GM12878 (cell line): ENCODE measurements around the gene PPME1.

Experiments
- CEBPB ChIP-seq, 2 experiments: fragments of 150-350 bp in 1 of 2; IDR thresholded peaks; 2 replicates each; pipeline ENCODE4 v1.6.1; 2012 to 2014; ENCODE audit warnings: low read depth in 2 of 2, low read length in 2 of 2, borderline replicate concordance in 1 of 2, inconsistent platforms in 1 of 2
- EZH2 ChIP-seq: IDR thresholded peaks from 2 replicates; pipeline ENCODE4 v1.6.1; 2012; ENCODE audit warnings: low read depth, mild to moderate bottlenecking, control low read depth, inconsistent platforms, low read length, borderline replicate concordance; ENCODE audit not compliant: control insufficient read depth
- FOS ChIP-seq: IDR thresholded peaks from 3 replicates; pipeline ENCODE4 v1.6.1; 2011; ENCODE audit warnings: borderline replicate concordance; ENCODE audit not compliant: insufficient read length; ENCODE audit errors: extremely low read depth
- HDAC2 ChIP-seq: fragments of 200-600 bp; sonication (generic); IDR thresholded peaks from 2 replicates; pipeline ENCODE4 v1.6.1; 2017
- JUND ChIP-seq: IDR thresholded peaks from 2 replicates; pipeline ENCODE4 v1.6.1; 2012; ENCODE audit warnings: low read depth, mild to moderate bottlenecking, low read length, improper control_type of control experiment, moderate library complexity
- PKNOX1 ChIP-seq: fragments of 450-650 bp; IDR thresholded peaks from 2 replicates; pipeline ENCODE4 v1.6.1; 2016; ENCODE audit warnings: mild to moderate bottlenecking
- TAF1 ChIP-seq: IDR thresholded peaks from 2 replicates; pipeline ENCODE4 v1.6.1; 2011; ENCODE audit warnings: mild to moderate bottlenecking, low read depth, low read length, borderline replicate concordance
- ZBTB4 ChIP-seq: fragments of 450-650 bp; formaldehyde crosslinking; IDR thresholded peaks from 2 replicates; pipeline ENCODE4 v1.4.0; 2022; ENCODE audit warnings: mild to moderate bottlenecking, moderate library complexity
- ZNF687 ChIP-seq: fragments of 450-650 bp; IDR thresholded peaks from 2 replicates; pipeline ENCODE4 v1.6.1; 2017; ENCODE audit warnings: mild to moderate bottlenecking, moderate library complexity
- TF ChIP-seq, protein P1 (sequence below), 3 experiments: IDR thresholded peaks in 2 of 3; conservative IDR thresholded peaks in 1 of 3; 2 replicates each; pipeline ENCODE4 v1.5.1; 2011; ENCODE audit warnings: low read depth in 3 of 3, low read length in 3 of 3, mild to moderate bottlenecking in 3 of 3, control low read depth in 2 of 3, moderate library complexity in 2 of 3, inconsistent platforms in 1 of 3, mixed read lengths in 1 of 3; ENCODE audit not compliant: control insufficient read depth in 2 of 3, insufficient read depth in 1 of 3; ENCODE audit errors: extremely low read depth in 1 of 3
- TF ChIP-seq, protein P2 (sequence below): IDR thresholded peaks from 2 replicates; pipeline ENCODE4 v1.6.1; 2012; ENCODE audit warnings: low read length, inconsistent platforms

DNA sequence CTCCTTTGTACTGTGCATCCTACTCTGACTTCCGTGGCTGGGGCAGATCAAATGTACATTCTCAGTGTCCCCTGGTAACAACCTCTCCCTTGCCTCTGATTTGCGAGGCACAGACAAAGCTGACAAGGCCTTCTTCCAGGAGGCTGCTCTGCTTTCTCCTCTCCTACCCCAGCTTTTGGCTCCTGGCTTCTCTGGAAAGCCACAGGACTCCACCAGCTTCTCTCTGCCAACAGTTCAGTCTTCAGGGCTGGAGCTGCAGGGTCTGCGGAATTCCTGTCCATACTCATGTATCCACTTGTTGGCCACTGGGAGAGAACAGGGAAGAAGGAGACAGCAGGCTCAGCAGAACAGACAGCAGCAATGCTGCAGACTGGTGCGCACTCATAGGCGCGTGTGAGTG is 95.9 kb downstream of the PPME1 start:
- TF ChIP-seq, protein P1, sequence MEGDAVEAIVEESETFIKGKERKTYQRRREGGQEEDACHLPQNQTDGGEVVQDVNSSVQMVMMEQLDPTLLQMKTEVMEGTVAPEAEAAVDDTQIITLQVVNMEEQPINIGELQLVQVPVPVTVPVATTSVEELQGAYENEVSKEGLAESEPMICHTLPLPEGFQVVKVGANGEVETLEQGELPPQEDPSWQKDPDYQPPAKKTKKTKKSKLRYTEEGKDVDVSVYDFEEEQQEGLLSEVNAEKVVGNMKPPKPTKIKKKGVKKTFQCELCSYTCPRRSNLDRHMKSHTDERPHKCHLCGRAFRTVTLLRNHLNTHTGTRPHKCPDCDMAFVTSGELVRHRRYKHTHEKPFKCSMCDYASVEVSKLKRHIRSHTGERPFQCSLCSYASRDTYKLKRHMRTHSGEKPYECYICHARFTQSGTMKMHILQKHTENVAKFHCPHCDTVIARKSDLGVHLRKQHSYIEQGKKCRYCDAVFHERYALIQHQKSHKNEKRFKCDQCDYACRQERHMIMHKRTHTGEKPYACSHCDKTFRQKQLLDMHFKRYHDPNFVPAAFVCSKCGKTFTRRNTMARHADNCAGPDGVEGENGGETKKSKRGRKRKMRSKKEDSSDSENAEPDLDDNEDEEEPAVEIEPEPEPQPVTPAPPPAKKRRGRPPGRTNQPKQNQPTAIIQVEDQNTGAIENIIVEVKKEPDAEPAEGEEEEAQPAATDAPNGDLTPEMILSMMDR (IDR thresholded peaks at IDR 0.05 in 2 of 3, conservative IDR thresholded peaks at IDR 0.05 in 1 of 3; ENCODE audit: control insufficient read depth in 2 of 3, extremely low read depth in 1 of 3, insufficient read depth in 1 of 3, low read depth in 3 of 3, low read length in 3 of 3) = no peak
- no peak for TF ChIP-seq JUND
- no peak for TF ChIP-seq EZH2
- TF ChIP-seq, protein P2, sequence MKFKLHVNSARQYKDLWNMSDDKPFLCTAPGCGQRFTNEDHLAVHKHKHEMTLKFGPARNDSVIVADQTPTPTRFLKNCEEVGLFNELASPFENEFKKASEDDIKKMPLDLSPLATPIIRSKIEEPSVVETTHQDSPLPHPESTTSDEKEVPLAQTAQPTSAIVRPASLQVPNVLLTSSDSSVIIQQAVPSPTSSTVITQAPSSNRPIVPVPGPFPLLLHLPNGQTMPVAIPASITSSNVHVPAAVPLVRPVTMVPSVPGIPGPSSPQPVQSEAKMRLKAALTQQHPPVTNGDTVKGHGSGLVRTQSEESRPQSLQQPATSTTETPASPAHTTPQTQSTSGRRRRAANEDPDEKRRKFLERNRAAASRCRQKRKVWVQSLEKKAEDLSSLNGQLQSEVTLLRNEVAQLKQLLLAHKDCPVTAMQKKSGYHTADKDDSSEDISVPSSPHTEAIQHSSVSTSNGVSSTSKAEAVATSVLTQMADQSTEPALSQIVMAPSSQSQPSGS = no peak
- TF ChIP-seq TAF1 = no peak
- no peak for TF ChIP-seq ZNF687
- TF ChIP-seq ZBTB4 = no peak
- no peak for TF ChIP-seq CEBPB (IDR thresholded peaks at IDR 0.05; ENCODE audit: borderline replicate concordance in 1 of 2, low read depth in 2 of 2, low read length in 2 of 2)
- TF ChIP-seq HDAC2 = no peak
- TF ChIP-seq PKNOX1 = no peak
- no peak for TF ChIP-seq FOS
